Measurements from ENCODE around the gene SPATA32.

DNA sequence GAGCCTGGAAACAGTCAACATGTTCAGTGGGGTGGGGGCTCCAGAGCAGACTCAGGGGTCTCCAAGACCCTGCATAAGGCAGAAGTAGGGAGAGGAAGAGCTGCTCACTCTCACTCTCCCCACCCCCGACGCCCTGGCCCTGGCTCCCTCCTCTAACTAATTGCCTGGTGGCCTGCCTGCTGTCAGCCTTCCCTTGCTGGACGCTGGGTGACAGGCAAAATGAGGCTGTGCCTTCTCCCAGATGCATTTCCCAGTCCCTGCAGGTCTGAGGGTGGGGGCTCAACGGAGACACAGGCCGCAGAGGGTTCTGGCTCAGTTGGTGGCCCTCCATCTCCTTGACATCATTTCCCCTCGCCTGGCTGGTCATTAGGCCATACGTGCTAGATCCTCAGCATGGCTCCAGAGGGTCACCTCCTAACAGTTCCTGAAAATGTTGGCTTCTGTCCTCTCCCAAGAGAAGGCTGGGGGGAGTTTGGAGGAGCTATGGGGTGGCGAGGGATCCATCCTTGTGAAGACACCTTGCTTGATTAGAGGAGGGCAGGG lies 38.8 kb downstream of the SPATA32 start:
- TF ChIP-seq, protein P1, sequence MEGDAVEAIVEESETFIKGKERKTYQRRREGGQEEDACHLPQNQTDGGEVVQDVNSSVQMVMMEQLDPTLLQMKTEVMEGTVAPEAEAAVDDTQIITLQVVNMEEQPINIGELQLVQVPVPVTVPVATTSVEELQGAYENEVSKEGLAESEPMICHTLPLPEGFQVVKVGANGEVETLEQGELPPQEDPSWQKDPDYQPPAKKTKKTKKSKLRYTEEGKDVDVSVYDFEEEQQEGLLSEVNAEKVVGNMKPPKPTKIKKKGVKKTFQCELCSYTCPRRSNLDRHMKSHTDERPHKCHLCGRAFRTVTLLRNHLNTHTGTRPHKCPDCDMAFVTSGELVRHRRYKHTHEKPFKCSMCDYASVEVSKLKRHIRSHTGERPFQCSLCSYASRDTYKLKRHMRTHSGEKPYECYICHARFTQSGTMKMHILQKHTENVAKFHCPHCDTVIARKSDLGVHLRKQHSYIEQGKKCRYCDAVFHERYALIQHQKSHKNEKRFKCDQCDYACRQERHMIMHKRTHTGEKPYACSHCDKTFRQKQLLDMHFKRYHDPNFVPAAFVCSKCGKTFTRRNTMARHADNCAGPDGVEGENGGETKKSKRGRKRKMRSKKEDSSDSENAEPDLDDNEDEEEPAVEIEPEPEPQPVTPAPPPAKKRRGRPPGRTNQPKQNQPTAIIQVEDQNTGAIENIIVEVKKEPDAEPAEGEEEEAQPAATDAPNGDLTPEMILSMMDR (IDR thresholded peaks at IDR 0.05): no peak
- no peak for TF ChIP-seq POLR2A (IDR thresholded peaks at IDR 0.05)

Measured in uterus (tissue), 2 donors.